T-helper 1 cell treated with Interleukin-12 subunit alpha and Interleukin-12 subunit beta and Interleukin-4 antibody, amounts not matched to agents 30 μg/mL and 1 μg/mL, for 36 hours (primary cell): Measurements from ENCODE around the gene PDE2A.

Experiments
- H3K27ac Mint-ChIP-seq: one replicate; pipeline ENCODE4 v1.8.0; 2021; ENCODE audit warnings: mild to moderate bottlenecking, mixed read lengths
- H3K27me3 Mint-ChIP-seq: one replicate; pipeline ENCODE4 v1.8.0; 2021; ENCODE audit warnings: low read depth, mixed read lengths
- H3K36me3 Mint-ChIP-seq: one replicate; pipeline ENCODE4 v1.8.0; 2021; ENCODE audit warnings: low read depth, mixed read lengths
- H3K4me1 Mint-ChIP-seq: one replicate; pipeline ENCODE4 v1.8.0; 2021; ENCODE audit warnings: low read depth, mixed read lengths
- H3K4me3 Mint-ChIP-seq: one replicate; pipeline ENCODE4 v1.8.0; 2021; ENCODE audit warnings: mild to moderate bottlenecking, moderate library complexity, mixed read lengths
- H3K9me3 Mint-ChIP-seq: one replicate; pipeline ENCODE4 v1.8.0; 2021; ENCODE audit warnings: mixed read lengths

The PDE2A gene

GRCh38 chr11:72711141-72711540 lies 36.9 kb upstream of the PDE2A start:
- no peaks in the 10 kb centered on the region for H3K9me3 Mint-ChIP-seq
- H3K36me3 Mint-ChIP-seq, result peaks cover 38% of the 10 kb centered on the region
- no peak overlapping the region for H3K4me3 Mint-ChIP-seq
- peaks cover 5% of the 10 kb centered on the region for H3K4me1 Mint-ChIP-seq
- H3K27ac Mint-ChIP-seq, result no peak overlapping the region
- no peaks in the 10 kb centered on the region for H3K27me3 Mint-ChIP-seq

- no peaks in the 10 kb centered on the region for H3K9me3 Mint-ChIP-seq
- H3K36me3 Mint-ChIP-seq, result peaks cover 37% of the 10 kb centered on the region
- H3K4me3 Mint-ChIP-seq, result no peak overlapping the region
- no peak overlapping the region for H3K27ac Mint-ChIP-seq
- H3K27me3 Mint-ChIP-seq, result no peaks in the 10 kb centered on the region
- peaks cover 6% of the 10 kb centered on the region for H3K4me1 Mint-ChIP-seq
Measured at GRCh38 chr11:72710278-72710677, 36.1 kb upstream of the PDE2A start.

GRCh38 chr11:72709478-72710238 lies 35.4 kb upstream of the PDE2A start:
- no peaks in the 10 kb centered on the region for H3K9me3 Mint-ChIP-seq
- no peaks in the 10 kb centered on the region for H3K27me3 Mint-ChIP-seq
- peaks cover 35% of the 10 kb centered on the region for H3K36me3 Mint-ChIP-seq
- no peak overlapping the region for H3K4me3 Mint-ChIP-seq
- peaks cover 6% of the 10 kb centered on the region for H3K4me1 Mint-ChIP-seq
- H3K27ac Mint-ChIP-seq, result no peak overlapping the region

- Mint-ChIP-seq H3K4me1 (peaks cover 3% of the 10 kb centered on the region), H3K27ac (no peak overlapping the region), H3K36me3 (peaks cover 35% of the 10 kb centered on the region), H3K27me3 (no peaks in the 10 kb centered on the region), H3K9me3 (no peaks in the 10 kb centered on the region), H3K4me3 (no peak overlapping the region)
Measured at GRCh38 chr11:72707032-72707431, 32.8 kb upstream of the PDE2A start.

GRCh38 chr11:72706579-72706978 lies 32.4 kb upstream of the PDE2A start:
- Mint-ChIP-seq H3K27me3 (no peaks in the 10 kb centered on the region), H3K36me3 (peaks cover 37% of the 10 kb centered on the region), H3K9me3 (no peaks in the 10 kb centered on the region), H3K27ac (no peak overlapping the region), H3K4me1 (peaks cover 3% of the 10 kb centered on the region), H3K4me3 (no peak overlapping the region)

- Mint-ChIP-seq H3K36me3 (peaks cover 38% of the 10 kb centered on the region), H3K27ac (peak overlapping the region; percentile 7), H3K4me3 (no peak overlapping the region), H3K27me3 (no peaks in the 10 kb centered on the region), H3K9me3 (no peaks in the 10 kb centered on the region), H3K4me1 (peaks cover 3% of the 10 kb centered on the region)
Measured at GRCh38 chr11:72705442-72706365, 31.5 kb upstream of the PDE2A start.

- Mint-ChIP-seq H3K4me3 (no peak overlapping the region), H3K36me3 (peaks cover 40% of the 10 kb centered on the region), H3K4me1 (peaks cover 3% of the 10 kb centered on the region), H3K27me3 (no peaks in the 10 kb centered on the region), H3K27ac (no peak overlapping the region), H3K9me3 (no peaks in the 10 kb centered on the region)
Measured at GRCh38 chr11:72704783-72705265, 30.6 kb upstream of the PDE2A start.

GRCh38 chr11:72704028-72704782 lies 30.0 kb upstream of the PDE2A start:
- Mint-ChIP-seq H3K27ac (no peak overlapping the region), H3K36me3 (peaks cover 42% of the 10 kb centered on the region), H3K4me3 (no peak overlapping the region), H3K4me1 (peaks cover 3% of the 10 kb centered on the region), H3K27me3 (no peaks in the 10 kb centered on the region), H3K9me3 (no peaks in the 10 kb centered on the region)

- H3K27me3 Mint-ChIP-seq, result no peaks in the 10 kb centered on the region
- no peak overlapping the region for H3K4me3 Mint-ChIP-seq
- peaks cover 41% of the 10 kb centered on the region for H3K36me3 Mint-ChIP-seq
- H3K9me3 Mint-ChIP-seq, result no peaks in the 10 kb centered on the region
- H3K27ac Mint-ChIP-seq, result no peak overlapping the region
- peaks cover 3% of the 10 kb centered on the region for H3K4me1 Mint-ChIP-seq
Measured at GRCh38 chr11:72703267-72704008, 29.2 kb upstream of the PDE2A start.

- H3K36me3 Mint-ChIP-seq, result peaks cover 39% of the 10 kb centered on the region
- H3K4me3 Mint-ChIP-seq, result no peak overlapping the region
- H3K9me3 Mint-ChIP-seq, result no peaks in the 10 kb centered on the region
- no peaks in the 10 kb centered on the region for H3K27me3 Mint-ChIP-seq
- no peak overlapping the region for H3K27ac Mint-ChIP-seq
- peaks cover 3% of the 10 kb centered on the region for H3K4me1 Mint-ChIP-seq
Measured at GRCh38 chr11:72702577-72703241, 28.5 kb upstream of the PDE2A start.

GRCh38 chr11:72702096-72702495 lies 27.9 kb upstream of the PDE2A start:
- H3K4me3 Mint-ChIP-seq, result no peak overlapping the region
- no peaks in the 10 kb centered on the region for H3K9me3 Mint-ChIP-seq
- H3K4me1 Mint-ChIP-seq, result peaks cover 3% of the 10 kb centered on the region
- H3K27ac Mint-ChIP-seq, result no peak overlapping the region
- H3K36me3 Mint-ChIP-seq, result peaks cover 36% of the 10 kb centered on the region
- no peaks in the 10 kb centered on the region for H3K27me3 Mint-ChIP-seq

- Mint-ChIP-seq H3K27ac (no peak overlapping the region), H3K4me1 (peaks cover 3% of the 10 kb centered on the region), H3K36me3 (peaks cover 33% of the 10 kb centered on the region), H3K9me3 (no peaks in the 10 kb centered on the region), H3K4me3 (no peak overlapping the region), H3K27me3 (no peaks in the 10 kb centered on the region)
Measured at GRCh38 chr11:72701466-72701865, 27.2 kb upstream of the PDE2A start.

GRCh38 chr11:72700146-72700545 lies 25.9 kb upstream of the PDE2A start:
- H3K9me3 Mint-ChIP-seq, result no peaks in the 10 kb centered on the region
- no peak overlapping the region for H3K4me3 Mint-ChIP-seq
- H3K36me3 Mint-ChIP-seq, result peaks cover 30% of the 10 kb centered on the region
- H3K27me3 Mint-ChIP-seq, result no peaks in the 10 kb centered on the region
- H3K27ac Mint-ChIP-seq, result no peak overlapping the region
- H3K4me1 Mint-ChIP-seq, result no peaks in the 10 kb centered on the region
